HG03432 (cell line): ENCODE results near the gene VPS8.
"Not testable (repeated sequence)": the region's sequence is repeated elsewhere in the genome, so short reads cannot be mapped to it uniquely, and the experiment has no call there.

ENCODE experiments used
- ATAC-seq: cut with Tn5 transposase; IDR thresholded peaks from one replicate; pipeline ENCODE4 v1.9.1; 2021; ENCODE audit warnings: mild to moderate bottlenecking, moderate library complexity; ENCODE audit not compliant: unreplicated experiment

The VPS8 gene

GRCh38 chr3:184908859-184909258 lies 96.9 kb downstream of the VPS8 start:
- ATAC-seq, result no peak

- no peak for ATAC-seq
Observed at GRCh38 chr3:184910664-184911063, 98.7 kb downstream of the VPS8 start.

- ATAC-seq, result no peak
Observed at GRCh38 chr3:184911570-184911969, 99.6 kb downstream of the VPS8 start.

- no peak for ATAC-seq
Observed at GRCh38 chr3:184912163-184912562, 100.2 kb downstream of the VPS8 start.

- no peak for ATAC-seq
Observed at GRCh38 chr3:184914628-184915027, 102.7 kb downstream of the VPS8 start.

GRCh38 chr3:184918750-184919149 lies 106.8 kb downstream of the VPS8 start:
- no peak for ATAC-seq

GRCh38 chr3:184919651-184920050 lies 107.7 kb downstream of the VPS8 start:
- no peak for ATAC-seq

GRCh38 chr3:184924547-184924946 lies 112.6 kb downstream of the VPS8 start:
- no peak for ATAC-seq

GRCh38 chr3:184927796-184928315 lies 115.9 kb downstream of the VPS8 start:
- ATAC-seq, result no peak

GRCh38 chr3:184932777-184933176 lies 120.8 kb downstream of the VPS8 start:
- no peak for ATAC-seq

GRCh38 chr3:184937611-184938010 lies 125.6 kb downstream of the VPS8 start:
- no peak for ATAC-seq

- no peak for ATAC-seq
Observed at GRCh38 chr3:184941408-184941807, 129.4 kb downstream of the VPS8 start.

- no peak for ATAC-seq
Observed at GRCh38 chr3:184942735-184943134, 130.8 kb downstream of the VPS8 start.

GRCh38 chr3:184944241-184944640 lies 132.3 kb downstream of the VPS8 start:
- no peak for ATAC-seq

GRCh38 chr3:184945886-184946625 lies 134.1 kb downstream of the VPS8 start:
- ATAC-seq, result no peak

- ATAC-seq, result no peak
Observed at GRCh38 chr3:184946917-184947316, 135.0 kb downstream of the VPS8 start.

GRCh38 chr3:184949251-184949965 lies 137.4 kb downstream of the VPS8 start:
- ATAC-seq, result no peak

GRCh38 chr3:184950816-184951215 lies 138.8 kb downstream of the VPS8 start:
- ATAC-seq, result not testable (repeated sequence)

- no peak for ATAC-seq
Observed at GRCh38 chr3:184952671-184953070, 140.7 kb downstream of the VPS8 start.

GRCh38 chr3:184953401-184953800 lies 141.4 kb downstream of the VPS8 start:
- ATAC-seq, result no peak

- ATAC-seq, result no peak
Observed at GRCh38 chr3:184954251-184954650, 142.3 kb downstream of the VPS8 start.

GRCh38 chr3:184954851-184955250 lies 142.9 kb downstream of the VPS8 start:
- not testable (repeated sequence) for ATAC-seq
